PFSK-1 (cell line): Measurements from ENCODE around the gene EFL1. TPM values are rescaled to one million over a fixed set of nuclear protein-coding genes. Genes with fewer than 3 reads are reported as not detected.

Experiments used
- FOXP2 ChIP-seq: optimal IDR thresholded peaks from 2 replicates; pipeline ENCODE3; 2011; ENCODE audit warnings: borderline replicate concordance, control low read depth, inconsistent platforms; ENCODE audit not compliant: insufficient read depth; ENCODE audit errors: extremely low read length, extremely low read depth
- POLR2AphosphoS5 ChIP-seq: IDR thresholded peaks from 2 replicates; pipeline ENCODE4 v1.6.1; 2012; ENCODE audit warnings: low read depth, mild to moderate bottlenecking, control low read depth, low read length, moderate library complexity
- SIN3A ChIP-seq: IDR thresholded peaks from 2 replicates; pipeline ENCODE4 v1.6.1; 2012; ENCODE audit warnings: mild to moderate bottlenecking, low read length, moderate library complexity, borderline replicate concordance; ENCODE audit not compliant: insufficient read depth
- TAF1 ChIP-seq: IDR thresholded peaks from 2 replicates; pipeline ENCODE4 v1.6.1; 2012; ENCODE audit warnings: low read length, control low read depth, borderline replicate concordance; ENCODE audit not compliant: insufficient read depth
- polyA plus RNA-seq: library from polyadenylated mRNA; unstranded; fragments of >200 nt; gene quantifications from one replicate; pipeline ENCODE4 v1.2.1, GENCODE V29; 2012; ENCODE audit warnings: low read depth, missing spikeins; ENCODE audit not compliant: insufficient read length
- TF ChIP-seq, protein P1 (sequence below), 2 experiments: IDR thresholded peaks; 2 replicates each; pipeline versions ENCODE4 v1.6.1 to v1.8.0; 2011 to 2012; ENCODE audit warnings: low read depth in 2 of 2, low read length in 2 of 2, control low read depth in 1 of 2, inconsistent platforms in 1 of 2, mild to moderate bottlenecking in 1 of 2, moderate library complexity in 1 of 2; ENCODE audit not compliant: insufficient read depth in 1 of 2

EFL1 gene
- polyA plus RNA-seq = 8.1 TPM

DNA sequence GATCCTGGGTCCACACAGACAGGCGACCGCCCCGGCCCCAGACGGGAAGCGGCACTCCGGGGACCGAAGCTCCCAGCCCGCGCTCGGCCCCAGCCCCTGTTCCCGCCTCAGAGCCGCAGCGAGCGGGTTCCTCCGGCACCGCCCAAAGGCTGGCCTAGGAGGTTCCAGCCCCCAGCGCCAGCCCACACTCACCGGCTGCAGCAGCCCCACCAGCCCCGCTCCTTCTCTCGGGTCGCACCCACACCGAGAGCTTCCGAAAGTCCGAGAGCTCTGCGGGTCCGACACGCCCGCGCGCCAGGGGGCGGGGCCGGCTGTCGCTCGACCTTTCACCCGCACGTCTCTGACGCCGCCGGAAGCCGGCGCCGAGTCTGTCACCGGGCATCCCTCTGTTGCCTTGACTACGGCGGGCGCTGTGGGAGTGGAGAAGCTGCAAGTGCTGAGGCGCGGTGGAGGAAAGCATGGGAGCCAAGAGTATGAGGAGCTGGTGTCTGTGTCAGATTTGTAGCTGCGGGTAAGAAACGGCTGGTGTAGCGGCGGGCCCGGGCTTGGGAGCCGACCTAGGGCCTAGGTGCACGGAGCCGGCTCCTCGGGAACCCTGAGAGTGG, at the start of gene EFL1, which contains the start of gene SAXO2:
EFL1 (minus strand) TSS at position 313 of the 605 bp plus-strand sequence. CDS start 956 bp downstream, outside the sequence.
SAXO2 (plus strand) TSS at position 397 of the 605 bp plus-strand sequence; CDS start at position 459, 62 bp downstream.
- peak; percentile 34 for TF ChIP-seq FOXP2
- TF ChIP-seq POLR2AphosphoS5 = peak; percentile 75
- TF ChIP-seq, protein P1, sequence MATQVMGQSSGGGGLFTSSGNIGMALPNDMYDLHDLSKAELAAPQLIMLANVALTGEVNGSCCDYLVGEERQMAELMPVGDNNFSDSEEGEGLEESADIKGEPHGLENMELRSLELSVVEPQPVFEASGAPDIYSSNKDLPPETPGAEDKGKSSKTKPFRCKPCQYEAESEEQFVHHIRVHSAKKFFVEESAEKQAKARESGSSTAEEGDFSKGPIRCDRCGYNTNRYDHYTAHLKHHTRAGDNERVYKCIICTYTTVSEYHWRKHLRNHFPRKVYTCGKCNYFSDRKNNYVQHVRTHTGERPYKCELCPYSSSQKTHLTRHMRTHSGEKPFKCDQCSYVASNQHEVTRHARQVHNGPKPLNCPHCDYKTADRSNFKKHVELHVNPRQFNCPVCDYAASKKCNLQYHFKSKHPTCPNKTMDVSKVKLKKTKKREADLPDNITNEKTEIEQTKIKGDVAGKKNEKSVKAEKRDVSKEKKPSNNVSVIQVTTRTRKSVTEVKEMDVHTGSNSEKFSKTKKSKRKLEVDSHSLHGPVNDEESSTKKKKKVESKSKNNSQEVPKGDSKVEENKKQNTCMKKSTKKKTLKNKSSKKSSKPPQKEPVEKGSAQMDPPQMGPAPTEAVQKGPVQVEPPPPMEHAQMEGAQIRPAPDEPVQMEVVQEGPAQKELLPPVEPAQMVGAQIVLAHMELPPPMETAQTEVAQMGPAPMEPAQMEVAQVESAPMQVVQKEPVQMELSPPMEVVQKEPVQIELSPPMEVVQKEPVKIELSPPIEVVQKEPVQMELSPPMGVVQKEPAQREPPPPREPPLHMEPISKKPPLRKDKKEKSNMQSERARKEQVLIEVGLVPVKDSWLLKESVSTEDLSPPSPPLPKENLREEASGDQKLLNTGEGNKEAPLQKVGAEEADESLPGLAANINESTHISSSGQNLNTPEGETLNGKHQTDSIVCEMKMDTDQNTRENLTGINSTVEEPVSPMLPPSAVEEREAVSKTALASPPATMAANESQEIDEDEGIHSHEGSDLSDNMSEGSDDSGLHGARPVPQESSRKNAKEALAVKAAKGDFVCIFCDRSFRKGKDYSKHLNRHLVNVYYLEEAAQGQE (IDR thresholded peaks at IDR 0.05; ENCODE audit: insufficient read depth in 1 of 2, low read depth in 2 of 2, low read length in 2 of 2) = no peak
- TF ChIP-seq SIN3A = peak; percentile 75; the same call in 1 of the 2 replicates

DNA sequence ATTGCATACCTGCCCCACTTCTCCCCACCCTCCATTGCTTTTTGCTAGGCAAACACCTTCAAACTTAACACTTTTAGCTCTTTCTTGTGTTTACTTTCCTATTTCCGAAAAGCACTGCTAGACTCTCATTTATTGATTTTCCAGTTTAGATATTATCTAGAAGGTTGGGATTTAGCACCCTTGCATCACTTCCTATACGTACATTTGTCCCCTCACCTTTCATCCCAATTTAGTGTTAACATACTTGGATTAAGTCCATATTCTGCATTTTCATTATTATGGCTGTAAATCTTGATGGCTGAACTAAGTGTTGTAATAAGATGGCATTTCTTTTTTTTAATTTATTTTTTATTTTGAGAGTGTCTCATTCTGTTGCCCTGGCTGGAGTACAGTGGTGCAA, 47.3 kb upstream of the EFL1 start:
- no peak for TF ChIP-seq FOXP2
- TF ChIP-seq POLR2AphosphoS5 = no peak
- no peak for TF ChIP-seq SIN3A
- TF ChIP-seq TAF1 = no peak
- TF ChIP-seq, protein P1 (IDR thresholded peaks at IDR 0.05; ENCODE audit: insufficient read depth in 1 of 2, low read depth in 2 of 2, low read length in 2 of 2) = no peak

DNA sequence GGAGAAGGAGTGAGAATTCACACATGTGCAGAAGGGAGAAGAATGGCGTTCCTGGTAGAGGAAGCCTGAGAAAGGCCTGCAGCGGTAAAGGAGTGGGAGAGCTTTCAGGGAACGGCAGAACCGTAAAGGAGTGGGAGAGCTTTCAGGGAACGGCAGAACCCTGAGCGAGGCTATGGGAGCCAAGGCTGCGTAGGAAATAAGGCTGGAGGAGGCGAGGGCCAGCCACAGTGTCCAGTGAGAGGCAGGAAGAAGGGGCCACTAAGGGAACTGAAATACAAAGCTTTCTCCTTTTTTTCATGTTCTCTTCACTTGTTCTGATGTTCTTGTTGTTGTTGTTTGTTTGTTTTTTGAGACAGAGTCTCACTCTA, 45.2 kb upstream of the EFL1 start:
- no peak for TF ChIP-seq FOXP2
- TF ChIP-seq SIN3A = no peak
- TF ChIP-seq TAF1 = no peak
- no peak for TF ChIP-seq POLR2AphosphoS5
- TF ChIP-seq, protein P1 (IDR thresholded peaks at IDR 0.05; ENCODE audit: insufficient read depth in 1 of 2, low read depth in 2 of 2, low read length in 2 of 2) = no peak

DNA sequence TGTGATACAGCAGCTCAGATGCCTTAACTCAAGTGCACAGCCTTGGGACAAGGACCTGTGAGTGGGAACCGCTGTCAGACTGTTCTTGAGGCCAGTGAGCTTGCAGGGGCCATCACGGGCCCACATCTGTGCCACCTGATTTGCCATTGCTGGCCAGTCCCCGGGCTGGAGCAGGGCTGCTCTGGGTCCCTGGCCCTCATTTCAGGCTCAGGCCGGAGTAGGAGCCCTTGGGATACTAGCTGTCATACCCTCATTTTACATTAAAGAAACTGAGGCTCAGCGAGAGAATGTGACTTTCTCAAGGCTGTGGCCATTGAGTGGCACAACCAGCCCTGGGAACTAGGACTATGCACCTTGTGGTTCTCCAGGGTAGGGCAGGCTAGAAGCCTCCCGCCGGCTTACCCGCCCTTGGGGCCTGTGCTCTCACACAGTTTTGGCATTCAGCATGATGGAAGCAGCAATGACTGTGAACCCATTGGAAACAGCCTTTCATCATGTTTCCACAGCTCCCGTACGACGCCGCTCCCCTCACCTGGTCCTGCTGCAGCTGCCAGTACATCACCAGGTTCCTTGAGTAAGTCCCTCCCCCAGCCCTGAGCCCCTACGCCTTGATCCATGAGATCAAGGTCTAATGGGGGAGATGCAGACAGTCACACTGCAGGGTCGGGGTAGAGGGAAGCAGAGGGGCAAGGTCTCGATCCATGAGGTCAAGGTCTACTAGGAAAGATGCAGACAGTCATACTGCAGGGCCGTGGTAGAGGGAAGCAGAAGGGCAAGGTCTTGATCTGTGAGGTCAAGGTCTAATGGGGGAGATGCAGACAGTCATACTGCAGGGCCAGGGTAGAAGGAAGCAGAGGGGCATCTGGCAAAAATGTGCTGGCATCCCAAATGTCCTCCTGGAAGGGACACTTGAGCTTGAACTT, 44.5 kb upstream of the EFL1 start:
- TF ChIP-seq SIN3A = no peak
- TF ChIP-seq, protein P1 (IDR thresholded peaks at IDR 0.05; ENCODE audit: insufficient read depth in 1 of 2, low read depth in 2 of 2, low read length in 2 of 2) = no peak
- no peak for TF ChIP-seq FOXP2
- no peak for TF ChIP-seq POLR2AphosphoS5
- TF ChIP-seq TAF1 = no peak
